Psoas muscle (tissue), 8 donors: ENCODE results near the gene METTL18. TPM values are rescaled to one million over a fixed set of nuclear protein-coding genes. Genes with fewer than 3 reads are reported as not detected.

Source experiments
- ATAC-seq, 4 donors: fragments of 200-7000 bp; cut with Tn5 transposase; one replicate each; pipeline ENCODE4 v1.9.1; 2020; ENCODE audit warnings: moderate library complexity in 3 of 4, mild to moderate bottlenecking in 2 of 4
- DNase-seq, 2 donors: peaks; one replicate each; pipeline ENCODE4 v3.0.0-alpha.2; 2020
- H3K27ac ChIP-seq: fragments of 200-600 bp; one replicate; pipeline ENCODE4 v1.8.0; 2022
- H3K27me3 ChIP-seq, 3 donors: fragments of 200-600 bp in 1 of 3; one replicate each; pipeline versions ENCODE4 v1.6.1 to v1.8.0; 2013 to 2022; ENCODE audit warnings: low read length in 2 of 3, mild to moderate bottlenecking in 2 of 3, moderate library complexity in 1 of 3; ENCODE audit not compliant: insufficient read depth in 3 of 3
- H3K36me3 ChIP-seq, 2 donors: fragments of 200-600 bp in 1 of 2; one replicate each; pipeline versions ENCODE4 v1.6.1 to v1.8.0; 2013 to 2022; ENCODE audit warnings: low read depth in 1 of 2, mild to moderate bottlenecking in 1 of 2, moderate library complexity in 1 of 2; ENCODE audit not compliant: insufficient read depth in 1 of 2
- H3K4me1 ChIP-seq: fragments of 200-600 bp; one replicate; pipeline ENCODE4 v1.8.0; 2022
- H3K4me3 ChIP-seq: fragments of 200-600 bp; one replicate; pipeline ENCODE4 v1.8.0; 2022; ENCODE audit warnings: mild to moderate bottlenecking
- H3K9me3 ChIP-seq: fragments of 200-600 bp; one replicate; pipeline ENCODE4 v1.8.0; 2022
- WGBS, 3 donors: extraction: QIAGEN DNeasy Blood & Tissue Kit; methylation state at CpG; one replicate each; pipeline versions ENCODE4 v1.1.6 to v1.1.7; 2013; 5-methylcytosine and 5-hydroxymethylcytosine counted together
- intact Hi-C, 2 donors: fragments of 100-400 bp; cut with DNase I; formaldehyde crosslinking; loops; one replicate each; pipeline versions ENCODE4 v1.11.0 to v1.14.2; 2022
- polyA plus RNA-seq, 3 donors: library from polyadenylated mRNA; stranded (reverse); fragments of 200-250 nt; gene quantifications; one replicate each; pipeline ENCODE4 v1.2.3, GENCODE V29; 2013
- total RNA-seq, 4 donors: library from RNA; stranded (reverse); fragmentation: NEBNext Ultra II Directional in 2 of 4; extraction: Animal tissue kit (Norgen Biotek cat#: 25700) in 2 of 4; gene quantifications; one replicate each; pipeline versions ENCODE4 v1.2.1 to v1.2.4, GENCODE V29; 2021 to 2023
- TF ChIP-seq, protein P1 (sequence below): fragments of 200-600 bp; IDR thresholded peaks from one replicate; pipeline ENCODE4 v1.8.0; 2022; ENCODE audit warnings: antibody characterized with exemption
- donor health status: healthy with polysubstance abuse.
- donor health status: DM: no; HTN: no; CAD: no; lungs with moderate emphysema.
- donor health status: Bipolar disorder and iron deficiency.
- donor health status: healthy.
- donor health status: DM: yes; HTN: yes; CAD: no.
- donor health status: DM: no; HTN: no; CAD: no.
- donor health status: DM: no; HTN: no; CAD: no.
- donor health status: DM: yes; HTN: yes; CAD: no.

METTL18 gene
- total and polyA plus RNA-seq, 7 donors: 3.4 to 8.4 (median 4.8) TPM

DNA sequence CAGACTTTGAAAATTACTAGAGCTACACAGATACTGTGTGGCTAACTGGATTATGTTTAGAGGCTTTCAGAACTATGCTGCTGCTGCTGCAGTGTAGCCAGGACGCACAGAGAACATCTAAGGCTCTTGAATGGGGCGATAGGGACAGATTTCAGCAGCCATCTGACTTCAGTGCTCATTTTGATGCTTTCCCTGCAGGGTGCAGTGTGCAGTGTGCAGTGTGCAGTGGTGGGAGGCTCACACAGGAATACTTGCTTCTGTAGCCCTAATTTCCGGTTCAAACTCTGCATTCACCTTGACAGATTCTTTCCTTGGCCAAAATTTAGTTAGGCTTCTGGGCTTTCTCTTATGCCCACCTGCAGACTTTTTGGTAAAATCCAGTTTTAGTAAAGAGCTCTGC, 7.7 kb downstream of the METTL18 start:
- H3K27me3 ChIP-seq: peaks cover 0 to 6% (median 4%) of the 10 kb centered on the region in 3 donors
- WGBS, 3 donors: 64 to 75% (median 66%) methylated on average over 3 of the region's 3 CpGs
- ATAC-seq (no peak), DNase-seq (no peak)
- peaks cover 0 to 3% of the 10 kb centered on the region in 2 donors for H3K36me3 ChIP-seq
- H3K4me1 ChIP-seq: no peaks in the 10 kb centered on the region
- TF ChIP-seq, protein P1, sequence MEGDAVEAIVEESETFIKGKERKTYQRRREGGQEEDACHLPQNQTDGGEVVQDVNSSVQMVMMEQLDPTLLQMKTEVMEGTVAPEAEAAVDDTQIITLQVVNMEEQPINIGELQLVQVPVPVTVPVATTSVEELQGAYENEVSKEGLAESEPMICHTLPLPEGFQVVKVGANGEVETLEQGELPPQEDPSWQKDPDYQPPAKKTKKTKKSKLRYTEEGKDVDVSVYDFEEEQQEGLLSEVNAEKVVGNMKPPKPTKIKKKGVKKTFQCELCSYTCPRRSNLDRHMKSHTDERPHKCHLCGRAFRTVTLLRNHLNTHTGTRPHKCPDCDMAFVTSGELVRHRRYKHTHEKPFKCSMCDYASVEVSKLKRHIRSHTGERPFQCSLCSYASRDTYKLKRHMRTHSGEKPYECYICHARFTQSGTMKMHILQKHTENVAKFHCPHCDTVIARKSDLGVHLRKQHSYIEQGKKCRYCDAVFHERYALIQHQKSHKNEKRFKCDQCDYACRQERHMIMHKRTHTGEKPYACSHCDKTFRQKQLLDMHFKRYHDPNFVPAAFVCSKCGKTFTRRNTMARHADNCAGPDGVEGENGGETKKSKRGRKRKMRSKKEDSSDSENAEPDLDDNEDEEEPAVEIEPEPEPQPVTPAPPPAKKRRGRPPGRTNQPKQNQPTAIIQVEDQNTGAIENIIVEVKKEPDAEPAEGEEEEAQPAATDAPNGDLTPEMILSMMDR: no peak
- H3K9me3 ChIP-seq: no peaks in the 10 kb centered on the region
- no peak overlapping the region for H3K4me3 ChIP-seq
- no peak overlapping the region for H3K27ac ChIP-seq
- intact Hi-C loops: no loop called here

DNA sequence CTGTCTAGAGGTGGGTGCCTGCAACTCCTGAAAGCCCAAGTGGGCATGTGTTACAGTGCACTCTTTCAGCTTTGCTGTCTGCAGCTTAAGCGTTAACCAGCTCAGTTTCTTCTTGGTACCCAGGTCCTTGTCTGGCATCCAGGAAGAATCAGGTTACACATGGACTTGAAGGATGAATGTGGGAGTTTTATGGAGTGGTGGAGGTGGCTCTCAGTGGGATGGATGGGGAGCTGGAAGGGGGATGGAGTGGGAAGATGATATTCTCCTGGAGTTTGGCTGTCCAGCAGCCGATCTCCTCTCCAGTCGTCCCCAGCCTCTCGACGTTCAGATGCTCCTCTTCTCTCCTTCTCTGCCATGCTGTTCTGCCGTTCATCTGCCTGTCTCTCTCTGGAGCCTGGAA, 9.4 kb downstream of the METTL18 start:
- WGBS, 3 donors: 74 to 89% (median 89%) methylated on average over 6 of the region's 6 CpGs
- H3K9me3 ChIP-seq: no peaks in the 10 kb centered on the region
- no peaks in the 10 kb centered on the region for H3K36me3 ChIP-seq
- DNase-seq (no peak), ATAC-seq (no peak)
- H3K4me1 ChIP-seq: no peaks in the 10 kb centered on the region
- H3K27me3 ChIP-seq: peaks cover 0 to 6% (median 4%) of the 10 kb centered on the region in 3 donors
- H3K4me3 ChIP-seq: no peak overlapping the region
- TF ChIP-seq, protein P1: no peak
- H3K27ac ChIP-seq: no peak overlapping the region
- intact Hi-C loops: no loop called here

DNA sequence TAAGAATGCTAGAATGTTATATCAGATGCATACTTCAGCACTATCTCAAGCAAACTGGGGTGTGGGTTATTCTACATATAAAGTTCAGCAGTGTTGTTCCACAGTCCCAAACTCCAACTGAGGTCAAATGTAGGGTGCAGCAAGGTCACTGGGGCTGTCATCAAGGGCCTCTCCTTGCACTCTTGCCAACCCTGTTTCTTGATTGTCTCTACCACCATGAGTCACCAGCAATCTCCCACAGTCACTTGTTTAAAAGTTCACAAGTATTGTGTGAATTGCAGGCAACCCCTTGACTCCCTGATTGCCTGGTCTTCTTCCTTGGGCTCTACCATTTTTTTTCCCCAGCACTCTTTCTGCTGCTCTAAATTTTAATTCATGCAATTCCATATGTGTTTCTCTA, 10.6 kb downstream of the METTL18 start:
- TF ChIP-seq, protein P1: no peak
- H3K4me1 ChIP-seq: no peaks in the 10 kb centered on the region
- H3K36me3 ChIP-seq: no peaks in the 10 kb centered on the region
- intact Hi-C loops: no loop called here
- H3K27me3 ChIP-seq: peaks cover 0 to 6% (median 4%) of the 10 kb centered on the region in 3 donors
- ATAC-seq (no peak), DNase-seq (no peak)
- H3K4me3 ChIP-seq: no peak overlapping the region
- H3K9me3 ChIP-seq: no peaks in the 10 kb centered on the region
- H3K27ac ChIP-seq: no peak overlapping the region

DNA sequence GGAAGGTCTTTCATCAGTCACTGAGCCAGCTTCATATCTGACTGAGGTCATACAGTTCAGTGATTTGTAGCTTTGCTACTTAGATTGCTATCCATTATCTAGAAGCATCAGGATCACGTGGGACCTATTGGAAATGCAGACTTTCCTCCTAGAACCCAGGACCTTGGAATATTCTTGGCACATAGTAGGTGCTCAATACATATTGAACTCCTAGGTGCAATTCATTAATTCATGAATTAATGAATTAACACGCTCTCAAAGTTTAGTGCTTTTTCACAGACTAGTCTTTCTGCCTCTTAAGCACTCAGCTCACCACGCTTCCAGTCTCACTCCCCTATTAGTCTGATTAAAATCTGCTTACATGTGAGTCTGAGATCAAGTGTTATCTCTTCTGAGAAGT, 12.1 kb downstream of the METTL18 start:
- no peak overlapping the region for H3K27ac ChIP-seq
- DNase-seq (no peak), ATAC-seq (no peak)
- no peaks in the 10 kb centered on the region for H3K36me3 ChIP-seq
- intact Hi-C loops: no loop called here
- H3K9me3 ChIP-seq: no peaks in the 10 kb centered on the region
- peaks cover 0 to 6% (median 3%) of the 10 kb centered on the region in 3 donors for H3K27me3 ChIP-seq
- no peaks in the 10 kb centered on the region for H3K4me1 ChIP-seq
- TF ChIP-seq, protein P1: no peak
- WGBS, 3 donors: 68 to 89% (median 84%) methylated on average over 3 of the region's 3 CpGs
- no peak overlapping the region for H3K4me3 ChIP-seq

DNA sequence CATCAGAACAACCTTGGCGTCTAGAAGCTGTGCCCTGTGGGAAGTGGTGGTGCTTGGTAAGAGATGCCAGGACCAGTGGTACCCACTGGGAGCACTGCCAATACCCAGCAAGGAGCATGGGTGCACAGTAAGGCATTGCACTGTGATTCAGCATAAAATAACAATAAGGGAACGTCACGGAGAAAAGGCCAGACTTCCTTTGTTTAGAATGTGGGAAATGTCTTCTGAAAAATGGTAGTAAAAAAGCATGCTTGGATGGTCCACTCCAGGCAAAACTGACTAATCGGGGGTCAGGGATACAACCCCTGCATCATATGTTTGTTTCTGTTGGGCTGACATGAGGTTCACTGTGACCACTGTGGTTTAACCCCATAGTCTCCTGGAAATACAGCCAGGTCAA, 14.7 kb downstream of the METTL18 start:
- WGBS, 3 donors: 55 to 61% (median 55%) methylated on average over 4 of the region's 4 CpGs
- Histone ChIP-seq H3K27ac (no peak overlapping the region), H3K27me3 (peaks cover 0 to 5% (median 3%) of the 10 kb centered on the region in 3 donors), H3K4me1 (no peaks in the 10 kb centered on the region), H3K4me3 (no peak overlapping the region), H3K9me3 (no peaks in the 10 kb centered on the region), H3K36me3 (no peaks in the 10 kb centered on the region)
- DNase-seq: no peak
- no peak for ATAC-seq
- intact Hi-C loops: no loop called here
- TF ChIP-seq, protein P1: no peak
